ENCODE measurements around the gene DGKI. TPM values are rescaled to one million over a fixed set of nuclear protein-coding genes. Genes with fewer than 3 reads are reported as not detected.
A peak's percentile ranks its signal among the peaks of the same experiment; 100 is the strongest.

Gene DGKI
- 1 to 10 TPM in 1 of 4 donors, under 1 TPM in 2, not detected in 1; 0.02 to 1.8 (median 0.07) TPM for total RNA-seq

DNA sequence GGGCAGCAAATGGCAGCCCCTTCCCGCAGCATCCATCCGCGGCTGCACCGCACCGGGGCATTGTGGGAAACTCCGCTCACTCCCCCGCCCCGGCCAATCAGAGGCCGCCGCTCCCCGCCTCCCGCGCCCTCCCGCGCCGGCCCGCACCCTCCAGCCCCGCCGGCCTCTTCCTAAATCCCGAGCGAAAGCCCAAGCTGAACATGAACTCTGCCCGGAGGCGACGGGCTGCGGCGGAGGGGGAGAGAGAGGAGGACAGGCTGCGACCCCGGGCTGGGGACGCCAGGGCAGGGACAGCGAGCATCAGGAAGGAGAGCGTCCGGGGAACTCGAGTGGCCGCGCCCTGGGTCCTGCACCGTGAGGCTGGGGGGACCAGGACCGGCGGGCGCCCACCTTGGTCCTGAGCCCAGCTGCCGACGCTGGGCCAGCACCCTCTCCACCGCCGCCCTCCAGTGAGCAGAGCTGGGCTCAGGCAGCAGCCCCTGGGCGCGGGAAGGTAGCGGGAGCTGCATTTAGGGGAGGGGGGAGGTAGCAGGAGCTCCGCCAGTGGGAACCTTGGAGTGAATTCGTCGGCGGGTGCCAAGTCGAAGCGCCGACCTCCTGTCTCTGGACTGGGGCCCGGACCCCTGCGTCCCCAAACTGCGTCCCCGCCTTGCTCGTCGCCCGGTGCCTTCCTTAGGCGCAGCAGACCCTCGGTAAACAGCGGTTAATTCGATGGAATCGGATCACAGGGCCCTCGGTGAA, at the start of gene DGKI:
Gene DGKI (minus strand): TSS at position 148 of the 741 bp plus-strand sequence.
- Histone ChIP-seq H3K27ac (no peak within 1 kb of the TSS), H3K36me3 (no peaks in the 10 kb centered on the region), H3K4me1 (peaks cover 5 to 6% of the 10 kb centered on the region in 2 donors), H3K27me3 (peaks cover 31 to 35% (median 32%) of the 10 kb centered on the region in 3 donors), H3K4me3 (peak within 1 kb of the TSS; percentile 21 to 50 (median 28)), H3K9me3 (no peaks in the 10 kb centered on the region)
- intact Hi-C loops (cut with DNase I; ENCODE audit: low total_unique reads): no loop called here
- TF ChIP-seq POLR2A (IDR thresholded peaks at IDR 0.05): no peak
- TF ChIP-seq, protein P1, sequence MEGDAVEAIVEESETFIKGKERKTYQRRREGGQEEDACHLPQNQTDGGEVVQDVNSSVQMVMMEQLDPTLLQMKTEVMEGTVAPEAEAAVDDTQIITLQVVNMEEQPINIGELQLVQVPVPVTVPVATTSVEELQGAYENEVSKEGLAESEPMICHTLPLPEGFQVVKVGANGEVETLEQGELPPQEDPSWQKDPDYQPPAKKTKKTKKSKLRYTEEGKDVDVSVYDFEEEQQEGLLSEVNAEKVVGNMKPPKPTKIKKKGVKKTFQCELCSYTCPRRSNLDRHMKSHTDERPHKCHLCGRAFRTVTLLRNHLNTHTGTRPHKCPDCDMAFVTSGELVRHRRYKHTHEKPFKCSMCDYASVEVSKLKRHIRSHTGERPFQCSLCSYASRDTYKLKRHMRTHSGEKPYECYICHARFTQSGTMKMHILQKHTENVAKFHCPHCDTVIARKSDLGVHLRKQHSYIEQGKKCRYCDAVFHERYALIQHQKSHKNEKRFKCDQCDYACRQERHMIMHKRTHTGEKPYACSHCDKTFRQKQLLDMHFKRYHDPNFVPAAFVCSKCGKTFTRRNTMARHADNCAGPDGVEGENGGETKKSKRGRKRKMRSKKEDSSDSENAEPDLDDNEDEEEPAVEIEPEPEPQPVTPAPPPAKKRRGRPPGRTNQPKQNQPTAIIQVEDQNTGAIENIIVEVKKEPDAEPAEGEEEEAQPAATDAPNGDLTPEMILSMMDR (IDR thresholded peaks at IDR 0.05 in 4 of 5, conservative IDR thresholded peaks at IDR 0.05 in 1 of 5): no peak
- in situ Hi-C loops (cut with MboI; ENCODE audit: low sequenced_read_pairs in 4 of 4): no loop called here
- no peak for ATAC-seq
- no peak for DNase-seq

DNA sequence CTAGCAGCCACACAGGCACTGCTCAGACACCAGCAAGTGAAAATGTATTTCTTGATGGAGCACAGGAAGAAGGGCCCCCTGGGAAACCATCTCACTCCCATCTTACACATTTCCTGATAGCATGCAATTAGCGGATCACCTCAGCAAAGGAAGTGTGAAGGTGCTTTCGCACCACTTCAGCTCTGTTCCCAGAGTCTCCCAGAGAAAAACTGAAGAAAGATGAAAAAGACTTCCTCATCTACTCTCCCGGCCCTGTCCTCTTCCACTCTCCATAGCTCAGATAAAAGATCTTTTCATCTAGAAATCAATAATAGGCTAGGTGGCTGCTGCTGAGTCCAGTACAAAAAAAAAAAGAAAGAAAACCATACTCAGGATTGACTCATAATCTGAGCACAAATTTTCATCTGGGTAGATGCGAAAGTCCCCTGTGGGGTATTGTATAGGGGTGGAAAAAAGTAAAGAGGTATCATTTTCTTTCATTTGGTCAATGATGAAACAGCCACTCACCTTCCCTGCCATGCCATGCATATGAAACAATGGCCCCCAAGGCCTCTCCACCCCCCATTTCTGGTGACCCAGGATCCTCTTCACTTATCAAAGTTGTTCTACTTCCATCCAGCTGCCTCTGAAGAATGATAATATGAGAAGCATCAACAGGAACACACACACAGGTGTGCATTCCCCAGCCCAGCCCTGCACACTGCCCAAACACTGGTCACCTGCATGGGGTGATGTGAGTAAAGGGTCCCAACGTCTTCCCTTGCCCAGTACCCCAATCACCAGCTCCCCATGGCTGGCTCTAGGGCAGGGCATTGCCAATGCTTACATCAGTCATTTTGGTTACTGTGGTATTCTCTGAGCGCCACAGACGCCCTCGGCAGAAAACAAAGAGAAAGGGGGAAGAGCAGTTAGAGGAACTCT, 48.8 kb upstream of the DGKI start:
- H3K4me3 ChIP-seq: no peak overlapping the region
- peaks cover 0 to under 1% of the 10 kb centered on the region in 2 donors for H3K36me3 ChIP-seq
- no peak overlapping the region for H3K27ac ChIP-seq
- in situ Hi-C loops (cut with MboI; ENCODE audit: low sequenced_read_pairs in 4 of 4) (loop anchor here in 3 of 4 donors (5.0 kb wide), 2 partner anchors 33 to 238 kb away; no protein-coding TSS in a partner anchor), intact Hi-C loops (cut with DNase I; ENCODE audit: low total_unique reads) (loop anchor here (5.0 kb wide), 1 partner anchor 288 kb away; no protein-coding TSS in a partner anchor)
- no peak for ATAC-seq
- TF ChIP-seq POLR2A (IDR thresholded peaks at IDR 0.05): no peak
- TF ChIP-seq, protein P1 (IDR thresholded peaks at IDR 0.05 in 4 of 5, conservative IDR thresholded peaks at IDR 0.05 in 1 of 5): no peak
- H3K27me3 ChIP-seq: no peaks in the 10 kb centered on the region
- DNase-seq: no peak
- peaks cover 28 to 31% of the 10 kb centered on the region in 2 donors for H3K4me1 ChIP-seq
- no peaks in the 10 kb centered on the region for H3K9me3 ChIP-seq

DNA sequence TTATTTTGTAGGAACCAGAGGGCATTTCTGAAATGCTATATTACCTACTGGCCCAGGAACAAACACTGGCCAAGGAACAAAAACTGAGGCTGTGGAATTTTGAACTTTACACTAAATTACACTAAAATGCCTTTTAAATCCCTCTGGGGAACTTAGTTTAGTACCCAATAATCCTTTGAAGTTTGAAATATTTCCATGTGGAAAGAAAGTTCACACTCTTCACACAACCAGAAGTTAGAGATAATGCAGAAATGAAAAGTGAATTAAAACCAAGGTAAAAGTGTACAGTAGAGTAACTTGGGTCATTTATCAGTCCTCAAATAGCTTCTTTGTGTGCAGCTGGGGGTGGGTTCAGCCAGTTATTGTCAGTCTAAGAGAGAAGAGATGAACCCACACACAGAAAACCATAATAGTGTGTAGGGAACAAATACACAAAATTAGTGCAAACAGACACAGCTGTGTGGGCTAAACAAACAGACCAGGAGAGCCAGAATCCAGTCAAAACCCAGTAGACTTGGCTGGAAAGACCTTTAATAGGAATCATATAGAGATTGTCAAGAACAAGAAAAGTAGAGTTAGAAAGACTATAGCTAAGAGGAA, 46.5 kb upstream of the DGKI start:
- peaks cover 13 to 30% of the 10 kb centered on the region in 2 donors for H3K4me1 ChIP-seq
- in situ Hi-C loops (cut with MboI; ENCODE audit: low sequenced_read_pairs in 4 of 4): no loop called here
- DNase-seq (no peak), ATAC-seq (no peak)
- no peaks in the 10 kb centered on the region for H3K36me3 ChIP-seq
- intact Hi-C loops (cut with DNase I; ENCODE audit: low total_unique reads): no loop called here
- H3K4me3 ChIP-seq: no peak overlapping the region
- H3K27me3 ChIP-seq: no peaks in the 10 kb centered on the region
- peak overlapping the region in 1 of 4 donors; percentile 8 for H3K27ac ChIP-seq
- H3K9me3 ChIP-seq: no peaks in the 10 kb centered on the region
- TF ChIP-seq, protein P1 (IDR thresholded peaks at IDR 0.05 in 4 of 5, conservative IDR thresholded peaks at IDR 0.05 in 1 of 5): no peak
- no peak for TF ChIP-seq POLR2A (IDR thresholded peaks at IDR 0.05)

DNA sequence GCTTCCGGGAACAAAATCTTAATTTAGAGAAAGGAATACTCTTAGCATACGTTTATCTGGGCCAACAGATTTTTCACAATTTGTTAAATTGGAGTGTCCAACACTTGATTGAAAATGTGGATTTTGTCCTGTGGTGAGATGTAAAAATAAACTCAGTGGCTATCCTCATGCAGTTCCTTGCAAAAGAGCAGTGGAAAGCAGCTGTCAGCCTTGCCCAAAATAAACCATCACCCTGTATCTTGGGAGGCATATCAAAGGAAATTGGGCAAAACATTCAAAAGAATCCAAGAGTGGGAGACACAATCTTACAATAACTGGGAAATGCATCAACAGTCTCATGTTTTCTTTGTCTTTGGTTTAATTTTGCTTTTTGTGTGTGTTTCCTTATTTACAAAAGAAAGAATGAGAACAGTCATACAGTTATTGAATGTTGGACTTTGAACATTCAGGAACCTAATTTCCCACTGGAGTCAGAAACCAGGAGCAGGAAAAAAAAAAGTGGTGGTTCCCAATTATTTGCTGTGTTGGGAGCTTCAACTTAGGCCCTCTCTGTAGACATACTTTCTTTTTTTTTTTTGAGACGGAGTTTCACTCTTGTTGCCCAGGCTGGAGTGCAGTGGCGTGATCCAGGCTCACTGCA, 44.4 kb upstream of the DGKI start:
- intact Hi-C loops (cut with DNase I; ENCODE audit: low total_unique reads) (no loop called here), in situ Hi-C loops (cut with MboI; ENCODE audit: low sequenced_read_pairs in 4 of 4) (no loop called here)
- H3K4me3 ChIP-seq: peak overlapping the region in 1 of 4 donors; percentile 30
- TF ChIP-seq, protein P1 (IDR thresholded peaks at IDR 0.05 in 4 of 5, conservative IDR thresholded peaks at IDR 0.05 in 1 of 5): no peak
- TF ChIP-seq POLR2A (IDR thresholded peaks at IDR 0.05): no peak
- no peaks in the 10 kb centered on the region for H3K9me3 ChIP-seq
- H3K4me1 ChIP-seq: peaks cover 13 to 31% of the 10 kb centered on the region in 2 donors
- peak overlapping the region; percentile 79 to 90 (median 84) for H3K27ac ChIP-seq
- no peak for DNase-seq
- H3K36me3 ChIP-seq: no peaks in the 10 kb centered on the region
- H3K27me3 ChIP-seq: no peaks in the 10 kb centered on the region
- peak; percentile 38 to 54 for ATAC-seq
